Breast epithelium (tissue), 4 donors: Measurements from ENCODE around the gene TCF3. TPM values are rescaled to one million over a fixed set of nuclear protein-coding genes. Genes with fewer than 3 reads are reported as not detected.

Experiments
- DNase-seq, 2 donors: peaks; one replicate each; pipeline ENCODE4 v3.0.0-alpha.2; 2019; ENCODE audit warnings: low spot score in 2 of 2
- H3K27ac ChIP-seq, 2 donors: fragments of 200-600 bp; sonication (generic) in 1 of 2; one replicate each; pipeline ENCODE4 v1.5.1; 2016 to 2019; ENCODE audit warnings: mild to moderate bottlenecking in 1 of 2
- H3K27me3 ChIP-seq, 2 donors: fragments of 200-600 bp; sonication (generic) in 1 of 2; one replicate each; pipeline versions ENCODE4 v1.5.1 to v1.6.0; 2017 to 2019; ENCODE audit warnings: control low read depth in 1 of 2, mild to moderate bottlenecking in 1 of 2
- H3K36me3 ChIP-seq: fragments of 200-600 bp; one replicate; pipeline ENCODE4 v1.5.1; 2019
- H3K4me1 ChIP-seq, 2 donors: fragments of 200-600 bp; sonication (generic); one replicate each; pipeline ENCODE4 v1.5.1; 2016 to 2019; ENCODE audit warnings: control low read depth in 1 of 2
- H3K4me3 ChIP-seq, 3 donors: fragments of 200-600 bp; sonication (generic); 1 replicate in 2 of 3; 2 replicates in 1 of 3; pipeline ENCODE4 v1.5.1; 2016 to 2019; ENCODE audit warnings: mild to moderate bottlenecking in 3 of 3, moderate library complexity in 2 of 3
- H3K9me3 ChIP-seq, 2 donors: fragments of 200-600 bp; sonication (generic) in 1 of 2; one replicate each; pipeline ENCODE4 v1.5.1; 2016 to 2019; ENCODE audit warnings: control low read depth in 1 of 2
- CTCF ChIP-seq, 3 donors: fragments of 450-650 bp; IDR thresholded peaks; one replicate each; pipeline ENCODE4 v1.5.1; 2016 to 2017; ENCODE audit warnings: antibody characterized with exemption in 3 of 3, mild to moderate bottlenecking in 3 of 3, moderate library complexity in 3 of 3
- POLR2A ChIP-seq: fragments of 450-650 bp; IDR thresholded peaks from one replicate; pipeline ENCODE4 v1.6.1; 2016; ENCODE audit warnings: antibody characterized with exemption, mild to moderate bottlenecking, moderate library complexity
- POLR2AphosphoS5 ChIP-seq, 3 donors: sonication (generic); formaldehyde crosslinking; IDR thresholded peaks; one replicate each; pipeline ENCODE4 v1.6.1; 2017; ENCODE audit warnings: antibody characterized with exemption in 3 of 3
- intact Hi-C: fragments of 100-400 bp; cut with DNase I; formaldehyde crosslinking; loops from one replicate; pipeline ENCODE4 v1.15.1; 2023; ENCODE audit warnings: low total_unique reads
- total RNA-seq, 3 donors: library from RNA; depleted of rRNA; stranded (reverse); fragments of >200 nt; gene quantifications; one replicate each; pipeline ENCODE4 v1.1.0, GENCODE V29; 2016

TCF3 gene
- total RNA-seq, 3 donors from 2014 or later = 38.6 to 45.3 (median 42.3) TPM

DNA sequence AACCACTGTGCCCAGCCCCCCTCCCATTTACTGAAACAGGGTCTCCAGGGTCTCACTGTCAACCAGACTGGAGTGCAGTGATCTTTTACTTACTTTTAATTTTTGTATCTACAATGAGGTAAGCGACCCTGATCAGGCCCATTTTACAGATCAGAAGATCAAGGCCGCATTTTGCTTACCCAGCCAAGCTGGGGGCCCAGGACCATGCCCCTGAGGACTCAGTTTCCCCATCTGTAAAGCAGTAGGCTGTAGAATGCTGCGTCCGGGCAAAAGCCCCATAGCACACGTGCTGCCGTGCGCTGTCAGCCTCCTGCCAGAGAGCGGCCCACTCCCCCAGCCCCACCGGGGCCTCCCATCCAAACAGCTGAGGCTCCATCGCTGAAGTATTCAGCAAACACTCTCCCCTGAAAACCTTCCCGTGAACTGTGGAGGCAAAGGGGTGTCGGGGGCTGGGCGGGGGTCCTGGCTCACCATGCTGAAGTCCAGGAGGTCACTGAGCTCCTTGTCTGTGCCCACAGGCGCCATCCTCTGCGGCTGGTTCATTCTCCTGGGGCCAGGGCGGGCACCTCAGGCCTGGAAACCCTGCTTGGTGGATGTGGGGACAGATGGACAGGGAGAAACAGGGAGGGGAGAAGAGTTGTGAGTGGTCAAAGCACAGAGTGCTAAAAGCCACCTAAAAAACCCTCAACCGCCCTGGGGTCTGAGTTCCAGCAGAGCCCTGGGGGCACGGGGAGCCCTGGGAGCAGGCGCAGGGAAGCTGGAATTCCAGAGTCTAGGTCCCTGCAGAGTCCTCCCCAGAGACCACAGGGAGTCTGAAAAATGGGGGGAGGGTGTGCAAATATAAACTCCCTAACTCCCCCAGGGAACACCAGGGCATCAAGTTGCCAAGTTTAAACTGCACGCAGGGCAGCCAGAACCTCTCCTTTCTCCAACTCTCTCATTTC lies 2.4 kb downstream of the TCF3 start:
- no peaks in the 10 kb centered on the region for H3K9me3 ChIP-seq
- H3K27ac ChIP-seq = peak overlapping the region in 1 of 2 donors; percentile 48
- peak overlapping the region in 2 of 3 donors; percentile 85 to 98 for H3K4me3 ChIP-seq
- no peaks in the 10 kb centered on the region for H3K27me3 ChIP-seq
- intact Hi-C loops = loop anchor here (5.0 kb wide), 1 partner anchor 977 kb away; no protein-coding TSS in a partner anchor
- DNase-seq = no peak
- TF ChIP-seq POLR2AphosphoS5 (IDR thresholded peaks at IDR 0.05) (no peak), POLR2A (no peak), CTCF (IDR thresholded peaks at IDR 0.05) (no peak)
- H3K4me1 ChIP-seq = peaks cover 5% of the 10 kb centered on the region in 2 donors
- H3K36me3 ChIP-seq = no peaks in the 10 kb centered on the region

DNA sequence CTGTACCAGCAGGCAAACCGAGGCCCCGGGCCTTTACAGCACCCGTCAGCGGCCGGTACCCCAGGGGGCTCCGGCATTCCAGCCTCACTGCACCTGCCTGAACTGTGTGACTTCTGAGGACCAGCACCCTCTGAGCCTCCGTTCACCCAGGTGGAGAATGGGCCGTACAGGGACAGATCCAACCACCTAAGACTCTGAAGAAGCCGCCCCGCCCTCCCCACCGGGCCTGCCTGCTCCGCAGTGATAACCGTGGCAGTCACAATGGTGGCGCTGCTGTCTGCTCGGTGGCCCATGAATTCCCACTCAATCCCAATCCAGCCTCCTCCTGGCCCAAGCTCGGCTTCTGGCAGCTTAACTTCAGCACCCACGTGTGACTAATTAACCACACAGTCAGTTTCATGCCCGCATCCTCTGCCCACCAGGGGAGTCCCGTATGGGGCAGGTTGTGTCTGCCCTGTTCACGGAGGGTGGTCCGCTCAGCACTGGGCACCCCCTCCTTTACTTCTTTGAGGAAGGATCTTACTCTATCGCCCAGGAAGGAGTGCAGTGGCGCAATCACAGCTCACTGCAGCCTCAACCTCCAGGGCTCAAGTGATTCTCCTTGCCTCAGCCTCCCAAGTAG lies 3.4 kb downstream of the TCF3 start:
- H3K4me1 ChIP-seq = peaks cover 5% of the 10 kb centered on the region in 2 donors
- no peaks in the 10 kb centered on the region for H3K27me3 ChIP-seq
- no peaks in the 10 kb centered on the region for H3K36me3 ChIP-seq
- TF ChIP-seq POLR2AphosphoS5 (IDR thresholded peaks at IDR 0.05) (no peak), CTCF (IDR thresholded peaks at IDR 0.05) (no peak), POLR2A (no peak)
- H3K9me3 ChIP-seq = no peaks in the 10 kb centered on the region
- no peak overlapping the region for H3K27ac ChIP-seq
- intact Hi-C loops = loop anchor here (5.0 kb wide), 1 partner anchor 978 kb away; no protein-coding TSS in a partner anchor
- no peak for DNase-seq
- no peak overlapping the region for H3K4me3 ChIP-seq

GRCh38 chr19:1648459-1648849 lies 4.0 kb downstream of the TCF3 start:
- no peak for DNase-seq
- no peaks in the 10 kb centered on the region for H3K36me3 ChIP-seq
- intact Hi-C loops = loop anchor here (5.0 kb wide), 1 partner anchor 979 kb away; no protein-coding TSS in a partner anchor
- no peak overlapping the region for H3K4me3 ChIP-seq
- H3K27ac ChIP-seq = no peak overlapping the region
- TF ChIP-seq POLR2AphosphoS5 (IDR thresholded peaks at IDR 0.05) (no peak), CTCF (IDR thresholded peaks at IDR 0.05) (no peak)
- H3K27me3 ChIP-seq = no peaks in the 10 kb centered on the region
- no peaks in the 10 kb centered on the region for H3K9me3 ChIP-seq
- peaks cover 5% of the 10 kb centered on the region in 2 donors for H3K4me1 ChIP-seq

DNA sequence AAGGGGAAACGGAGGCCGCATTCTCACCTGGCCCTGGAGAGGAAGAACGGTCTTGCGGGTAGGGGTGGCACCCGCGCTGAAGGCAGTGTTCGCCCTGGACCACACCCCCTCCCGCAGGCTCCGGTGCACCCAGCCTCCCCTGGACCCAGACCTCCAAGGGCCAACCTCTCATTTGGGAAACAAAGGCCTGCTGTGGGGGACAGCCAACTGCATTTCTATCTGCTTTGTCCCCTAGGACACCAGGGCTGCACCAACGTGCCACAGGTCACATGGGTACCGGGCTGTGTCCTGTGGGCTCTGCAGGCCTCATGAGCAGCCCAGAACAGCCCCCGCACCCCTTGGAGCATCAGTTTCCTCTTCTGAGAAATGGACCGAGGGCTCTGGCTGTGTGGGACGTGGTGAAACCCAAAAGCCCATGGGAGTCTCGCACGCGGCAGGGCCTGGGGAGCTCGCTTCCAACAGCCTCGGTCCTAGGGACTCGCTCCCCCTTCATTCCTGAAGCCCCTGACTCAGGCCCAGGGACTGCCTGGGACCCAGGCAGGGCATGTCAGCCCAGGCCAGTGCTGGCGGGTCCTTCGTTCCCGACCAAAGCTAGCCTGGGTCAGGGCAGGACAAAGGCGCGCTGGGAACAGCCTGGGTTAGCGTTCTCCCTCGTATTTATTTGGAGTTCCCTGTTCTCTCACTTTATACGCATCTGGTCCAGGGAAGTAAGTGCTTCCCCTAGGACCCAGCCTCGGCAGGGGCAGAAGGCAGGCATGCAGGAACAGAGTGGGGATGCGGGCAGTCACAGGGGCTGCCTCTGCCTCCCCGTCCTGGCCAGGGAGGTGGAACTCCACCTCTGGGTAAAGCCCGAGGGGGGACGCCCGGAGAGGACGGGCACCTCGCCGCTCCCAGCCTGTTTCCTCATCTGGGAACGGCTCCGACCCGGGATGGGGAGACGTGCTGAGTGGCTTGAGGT lies 4.6 kb downstream of the TCF3 start:
- Histone ChIP-seq H3K27me3 (no peaks in the 10 kb centered on the region), H3K27ac (no peak overlapping the region), H3K4me1 (peaks cover 5% of the 10 kb centered on the region in 2 donors), H3K4me3 (no peak overlapping the region), H3K36me3 (no peaks in the 10 kb centered on the region), H3K9me3 (no peaks in the 10 kb centered on the region)
- DNase-seq = no peak
- TF ChIP-seq POLR2AphosphoS5 (IDR thresholded peaks at IDR 0.05) (no peak), POLR2A (no peak), CTCF (IDR thresholded peaks at IDR 0.05) (no peak)
- intact Hi-C loops = loop anchor here (5.0 kb wide), 1 partner anchor 980 kb away; no protein-coding TSS in a partner anchor
